CD8-positive, alpha-beta memory T cell (primary cell): ENCODE data around the gene MPV17L2. TPM values are rescaled to one million over a fixed set of nuclear protein-coding genes. Genes with fewer than 3 reads are reported as not detected.

Source experiments
- CTCF ChIA-PET: fragments of 350-600 bp; sonication (Branson Sonifier 250); formaldehyde crosslinking; loops from one replicate; lab custom pipeline; 2021; ENCODE audit warnings: antibody characterized with exemption; lab: Charles Lee
- POLR2A ChIA-PET: fragments of 350-600 bp; sonication (Branson Sonifier 250); formaldehyde crosslinking; loops from one replicate; lab custom pipeline; 2021; ENCODE audit warnings: antibody characterized with exemption; lab: Charles Lee
- DNase-seq, 5 donors: peaks; one replicate each; pipeline versions ENCODE4 v3.0.0 to v3.0.0-alpha.2; 2020 to 2022; ENCODE audit warnings: mixed read lengths in 1 of 5
- H3K27ac ChIP-seq: one replicate; pipeline ENCODE4 v1.7.0; 2013; ENCODE audit warnings: low read depth, mild to moderate bottlenecking, low read length, moderate library complexity
- H3K27me3 ChIP-seq: 2 replicates; pipeline ENCODE4 v1.7.0; 2013; ENCODE audit warnings: low read length, mild to moderate bottlenecking; ENCODE audit not compliant: insufficient read depth, poor library complexity, severe bottlenecking
- H3K36me3 ChIP-seq: 2 replicates; pipeline ENCODE4 v1.7.0; 2013; ENCODE audit warnings: mild to moderate bottlenecking, low read length, moderate library complexity; ENCODE audit not compliant: insufficient read depth
- H3K4me1 ChIP-seq: 2 replicates; pipeline ENCODE4 v1.7.0; 2013; ENCODE audit warnings: mild to moderate bottlenecking, low read length, moderate library complexity; ENCODE audit not compliant: insufficient read depth
- H3K4me3 ChIP-seq: 2 replicates; pipeline ENCODE4 v1.7.0; 2013; ENCODE audit warnings: mild to moderate bottlenecking, low read length
- H3K9me3 ChIP-seq: 2 replicates; pipeline ENCODE4 v1.7.0; 2013; ENCODE audit warnings: mild to moderate bottlenecking, low read length
- H3K27ac Mint-ChIP-seq, 8 donors: one replicate each; pipeline ENCODE4 v1.8.0; 2020 to 2021; ENCODE audit warnings: mixed read lengths in 8 of 8, mild to moderate bottlenecking in 6 of 8, inconsistent platforms in 3 of 8, moderate library complexity in 3 of 8
- H3K27me3 Mint-ChIP-seq, 2 donors: one replicate each; pipeline ENCODE4 v1.8.0; 2020 to 2021; ENCODE audit warnings: mixed read lengths in 2 of 2, mild to moderate bottlenecking in 1 of 2, moderate library complexity in 1 of 2
- H3K36me3 Mint-ChIP-seq, 3 donors: one replicate each; pipeline ENCODE4 v1.8.0; 2020 to 2021; ENCODE audit warnings: mixed read lengths in 3 of 3, inconsistent platforms in 1 of 3, mild to moderate bottlenecking in 1 of 3
- H3K4me1 Mint-ChIP-seq, 3 donors: one replicate each; pipeline ENCODE4 v1.8.0; 2020 to 2021; ENCODE audit warnings: mixed read lengths in 3 of 3, inconsistent platforms in 1 of 3, mild to moderate bottlenecking in 1 of 3
- H3K4me3 Mint-ChIP-seq, 7 donors: one replicate each; pipeline ENCODE4 v1.8.0; 2020 to 2021; ENCODE audit warnings: mixed read lengths in 7 of 7, mild to moderate bottlenecking in 6 of 7, moderate library complexity in 4 of 7, inconsistent platforms in 2 of 7
- H3K9me3 Mint-ChIP-seq, 5 donors: one replicate each; pipeline ENCODE4 v1.8.0; 2020 to 2022; ENCODE audit warnings: mixed read lengths in 5 of 5, mild to moderate bottlenecking in 3 of 5, moderate library complexity in 2 of 5, inconsistent platforms in 1 of 5
- polyA plus RNA-seq: library from polyadenylated mRNA; unstranded; fragments of 300-500 nt; fragmentation: Illumina TruSeq; gene quantifications from one replicate; pipeline ENCODE4 v1.2.3, GENCODE V29; 2021
- total RNA-seq, 2 experiments: library from RNA; stranded (reverse); gene quantifications; one replicate each; pipeline ENCODE4 v1.2.3, GENCODE V29; 2021

MPV17L2 gene
- total and polyA plus RNA-seq, 3 experiments from 2014 or later = 12.6 to 24.6 (median 24.2) TPM

GRCh38 chr19:18233224-18233825, 40.3 kb downstream of the MPV17L2 start:
- Mint-ChIP-seq H3K9me3 (peaks cover 0 to 8% (median 4%) of the 10 kb centered on the region in 5 donors), H3K4me3 (no peak overlapping the region), H3K36me3 (peaks cover 0 to 2% (median 0%) of the 10 kb centered on the region in 3 donors), H3K4me1 (no peaks in the 10 kb centered on the region), H3K27ac (no peak overlapping the region), H3K27me3 (peaks cover 60 to 71% of the 10 kb centered on the region in 2 donors)
- Histone ChIP-seq H3K27ac (no peak overlapping the region), H3K9me3 (no peaks in the 10 kb centered on the region), H3K4me3 (no peak overlapping the region), H3K4me1 (no peaks in the 10 kb centered on the region), H3K27me3 (peaks cover 26% of the 10 kb centered on the region), H3K36me3 (no peaks in the 10 kb centered on the region)
- peak; percentile 34 to 58 (median 35) for DNase-seq
- POLR2A ChIA-PET = interaction anchor here (0.6 kb wide), 1 partner anchor 89 kb away, joined by 3 read pairs; no protein-coding TSS in a partner anchor
- CTCF ChIA-PET = interaction anchor here (1.0 to 1.1 kb wide), 2 partner anchors 18 to 178 kb away, joined by 3 to 4 read pairs; no protein-coding TSS in a partner anchor

- ChIA-PET CTCF (interaction anchor here (1.0 kb wide), 1 partner anchor 18 kb away, joined by 4 read pairs; no protein-coding TSS in a partner anchor), POLR2A (no interaction called here)
- Mint-ChIP-seq H3K9me3 (peaks cover 0 to 8% (median 4%) of the 10 kb centered on the region in 5 donors), H3K4me3 (no peak overlapping the region), H3K27ac (no peak overlapping the region), H3K36me3 (peaks cover 0 to 2% (median 0%) of the 10 kb centered on the region in 3 donors), H3K27me3 (peaks cover 60 to 73% of the 10 kb centered on the region in 2 donors), H3K4me1 (no peaks in the 10 kb centered on the region)
- H3K36me3 ChIP-seq = no peaks in the 10 kb centered on the region
- H3K9me3 ChIP-seq = no peaks in the 10 kb centered on the region
- no peaks in the 10 kb centered on the region for H3K4me1 ChIP-seq
- no peak for DNase-seq
- no peak overlapping the region for H3K27ac ChIP-seq
- H3K4me3 ChIP-seq = no peak overlapping the region
- peaks cover 26% of the 10 kb centered on the region for H3K27me3 ChIP-seq
These were observed 41.2 kb downstream of the MPV17L2 start for GRCh38 chr19:18234194-18234593.

DNA sequence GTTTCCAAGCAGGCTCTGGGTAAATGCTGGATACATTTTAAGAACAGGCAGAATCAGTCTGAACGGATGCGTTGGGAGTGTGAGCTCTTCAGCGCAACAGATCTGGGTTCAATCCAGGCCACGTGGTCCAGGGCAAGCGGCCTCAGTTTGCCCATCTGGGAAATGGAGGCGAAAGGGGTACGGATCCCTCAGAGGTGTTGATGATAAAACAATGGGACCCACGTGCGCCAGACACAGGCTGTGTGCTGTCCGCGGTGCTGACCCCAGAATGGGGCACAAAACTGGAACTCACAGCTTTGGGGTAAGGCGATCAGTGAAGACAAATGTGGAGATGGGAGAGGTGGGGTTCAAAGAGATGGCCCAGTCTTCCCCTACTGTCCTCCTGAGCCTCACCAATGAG, 46.3 kb downstream of the MPV17L2 start:
- H3K27me3 ChIP-seq = no peaks in the 10 kb centered on the region
- no peaks in the 10 kb centered on the region for H3K4me1 ChIP-seq
- Mint-ChIP-seq H3K36me3 (no peaks in the 10 kb centered on the region), H3K27me3 (peaks cover 19 to 32% of the 10 kb centered on the region in 2 donors), H3K9me3 (peaks cover 0 to 4% (median 0%) of the 10 kb centered on the region in 5 donors), H3K4me1 (no peaks in the 10 kb centered on the region), H3K4me3 (no peak overlapping the region), H3K27ac (no peak overlapping the region)
- CTCF ChIA-PET = no interaction called here
- H3K36me3 ChIP-seq = no peaks in the 10 kb centered on the region
- no peaks in the 10 kb centered on the region for H3K9me3 ChIP-seq
- POLR2A ChIA-PET = no interaction called here
- H3K27ac ChIP-seq = no peak overlapping the region
- no peak overlapping the region for H3K4me3 ChIP-seq
- DNase-seq = no peak

GRCh38 chr19:18245297-18245696, 52.3 kb downstream of the MPV17L2 start:
- peak overlapping the region in 1 of 8 donors; percentile 33 for H3K27ac Mint-ChIP-seq
- CTCF ChIA-PET = interaction anchor here (11.8 kb wide), 1 partner anchor 40 kb away, joined by 116 read pairs; the partner anchor contains the start of gene RAB3A
- H3K36me3 ChIP-seq = no peaks in the 10 kb centered on the region
- H3K4me1 ChIP-seq = no peaks in the 10 kb centered on the region
- POLR2A ChIA-PET = interaction anchor here (0.6 kb wide), 1 partner anchor 1226 kb away, joined by 3 read pairs; no protein-coding TSS in a partner anchor
- no peak for DNase-seq
- H3K4me1 Mint-ChIP-seq = no peaks in the 10 kb centered on the region
- H3K9me3 Mint-ChIP-seq = no peaks in the 10 kb centered on the region
- H3K27me3 Mint-ChIP-seq = peaks cover 0 to 4% of the 10 kb centered on the region in 2 donors
- H3K27ac ChIP-seq = no peak overlapping the region
- H3K4me3 Mint-ChIP-seq = no peak overlapping the region
- no peak overlapping the region for H3K4me3 ChIP-seq
- H3K27me3 ChIP-seq = no peaks in the 10 kb centered on the region
- no peaks in the 10 kb centered on the region for H3K9me3 ChIP-seq
- H3K36me3 Mint-ChIP-seq = no peaks in the 10 kb centered on the region

Other genes with a start within 250 kb of the MPV17L2 start
- under 1 TPM; 0.13 to 0.15 TPM for gene KCNN1, start 226.1 kb upstream of the MPV17L2 start, total RNA-seq
- not detected for gene KCNN1, start 226.1 kb upstream of the MPV17L2 start, polyA plus RNA-seq
- gene ARRDC2, start 185.0 kb upstream of the MPV17L2 start, total RNA-seq = 10 to 100 TPM; 33.5 to 37.1 TPM
- gene ARRDC2, start 185.0 kb upstream of the MPV17L2 start, polyA plus RNA-seq = 45.8 TPM
- gene IL12RB1, start 106.3 kb upstream of the MPV17L2 start, total RNA-seq = 10 to 100 TPM; 18.9 to 19.6 TPM
- gene IL12RB1, start 106.3 kb upstream of the MPV17L2 start, polyA plus RNA-seq = 43.2 TPM
- 10 to 100 TPM; 15.0 to 15.9 TPM for gene MAST3, start 95.4 kb upstream of the MPV17L2 start, total RNA-seq
- gene MAST3, start 95.4 kb upstream of the MPV17L2 start, polyA plus RNA-seq = 18.6 TPM
- 10 to 100 TPM; 17.7 to 17.9 TPM for gene PIK3R2, start 40.1 kb upstream of the MPV17L2 start, total RNA-seq
- gene PIK3R2, start 40.1 kb upstream of the MPV17L2 start, polyA plus RNA-seq = 5.7 TPM
- gene IFI30, start 19.4 kb upstream of the MPV17L2 start, total RNA-seq = 10 to 100 TPM; 33.3 to 34.5 TPM
- 10.9 TPM for gene IFI30, start 19.4 kb upstream of the MPV17L2 start, polyA plus RNA-seq
- 1 to 10 TPM; 2.9 to 3.8 TPM for gene RAB3A, start 10.8 kb downstream of the MPV17L2 start, total RNA-seq
- 0.59 TPM for gene RAB3A, start 10.8 kb downstream of the MPV17L2 start, polyA plus RNA-seq
- not detected for gene PDE4C, start 33.2 kb downstream of the MPV17L2 start, total RNA-seq
- not detected for gene PDE4C, start 33.2 kb downstream of the MPV17L2 start, polyA plus RNA-seq
- 1 to 10 TPM; 1.3 TPM for gene IQCN, start 81.2 kb downstream of the MPV17L2 start, total RNA-seq
- 0.31 TPM for gene IQCN, start 81.2 kb downstream of the MPV17L2 start, polyA plus RNA-seq
- gene JUND, start 88.4 kb downstream of the MPV17L2 start, total RNA-seq = 100 to 1,000 TPM; 300 to 327 TPM
- 174 TPM for gene JUND, start 88.4 kb downstream of the MPV17L2 start, polyA plus RNA-seq
- 100 to 1,000 TPM; 351 to 373 TPM for gene LSM4, start 129.9 kb downstream of the MPV17L2 start, total RNA-seq
- gene LSM4, start 129.9 kb downstream of the MPV17L2 start, polyA plus RNA-seq = 154 TPM
- gene PGPEP1, start 147.4 kb downstream of the MPV17L2 start, total RNA-seq = 10 to 100 TPM; 27.3 to 27.7 TPM
- gene PGPEP1, start 147.4 kb downstream of the MPV17L2 start, polyA plus RNA-seq = 12.2 TPM
- under 1 TPM; 0.28 to 0.29 TPM for gene GDF15, start 192.9 kb downstream of the MPV17L2 start, total RNA-seq
- not detected for gene GDF15, start 192.9 kb downstream of the MPV17L2 start, polyA plus RNA-seq
- gene LRRC25, start 204.4 kb downstream of the MPV17L2 start, total RNA-seq = under 1 TPM; 0.26 to 0.31 TPM
- gene LRRC25, start 204.4 kb downstream of the MPV17L2 start, polyA plus RNA-seq = not detected
- gene SSBP4, start 226.2 kb downstream of the MPV17L2 start, total RNA-seq = 100 to 1,000 TPM; 111 to 131 TPM
- gene SSBP4, start 226.2 kb downstream of the MPV17L2 start, polyA plus RNA-seq = 108 TPM
- gene ISYNA1, start 244.9 kb downstream of the MPV17L2 start, total RNA-seq = 10 to 100 TPM; 18.2 to 20.3 TPM
- gene ISYNA1, start 244.9 kb downstream of the MPV17L2 start, polyA plus RNA-seq = 33.2 TPM